IMR-90 (cell line): Measurements from ENCODE around the gene RAP2A. TPM values are rescaled to one million over a fixed set of nuclear protein-coding genes. Genes with fewer than 3 reads are reported as not detected.
A peak's percentile ranks its signal among the peaks of the same experiment; 100 is the strongest.

Experiments
- ATAC-seq: fragments of 200-7000 bp; cut with Tn5 transposase; 2 replicates; pipeline ENCODE4 v1.9.1; 2020; ENCODE audit warnings: low read depth, mild to moderate bottlenecking, moderate library complexity
- BruUV-seq: library from RNA; stranded (reverse); fragments of 400-500 nt; replicated peaks from 2 replicates; lab custom pipeline; 2021; lab: Mats Ljungman, UMichigan
- CTCF ChIA-PET: fragments of 300-600 bp; formaldehyde crosslinking; extraction: SDS; loops from one replicate; lab custom pipeline; 2021; ENCODE audit warnings: antibody characterized with exemption; lab: Yijun Ruan, JAX
- POLR2A ChIA-PET: fragments of 300-600 bp; sonication (Branson Sonifier 250); formaldehyde crosslinking; loops from one replicate; lab custom pipeline; 2022; ENCODE audit warnings: antibody characterized with exemption; ENCODE audit not compliant: unreplicated experiment; lab: Charles Lee
- DNase-seq: peaks from one replicate; pipeline ENCODE4 v3.0.0; 2013
- H2AFZ ChIP-seq: replicated peaks from 2 replicates; pipeline ENCODE3; 2013; ENCODE audit warnings: low read length, mild to moderate bottlenecking; ENCODE audit not compliant: poor library complexity
- H2AK5ac ChIP-seq: 2 replicates; pipeline ENCODE4 v1.6.1; 2013; ENCODE audit warnings: low read depth, low read length, inconsistent platforms
- H2AK9ac ChIP-seq: replicated peaks from 2 replicates; pipeline ENCODE3; 2013; ENCODE audit warnings: mild to moderate bottlenecking, low read depth, low read length, moderate library complexity; ENCODE audit not compliant: poor library complexity
- H2BK120ac ChIP-seq: 2 replicates; pipeline ENCODE4 v1.6.1; 2013; ENCODE audit warnings: low read depth, low read length, inconsistent platforms
- H2BK15ac ChIP-seq: 3 replicates; pipeline ENCODE4 v1.6.1; 2013; ENCODE audit warnings: low read depth, low read length, inconsistent platforms
- H2BK20ac ChIP-seq: 2 replicates; pipeline ENCODE4 v1.6.1; 2013; ENCODE audit warnings: low read depth, mild to moderate bottlenecking, inconsistent platforms, low read length, moderate library complexity
- H2BK5ac ChIP-seq: 2 replicates; pipeline ENCODE4 v1.6.1; 2013; ENCODE audit warnings: mild to moderate bottlenecking, low read depth, low read length, inconsistent platforms; ENCODE audit not compliant: poor library complexity, severe bottlenecking
- H3K14ac ChIP-seq: replicated peaks from 2 replicates; pipeline ENCODE4 v1.6.1; 2013; ENCODE audit warnings: low read depth, low read length, inconsistent platforms
- H3K18ac ChIP-seq: 2 replicates; pipeline ENCODE4 v1.6.1; 2013; ENCODE audit warnings: low read depth, low read length, control low read depth
- H3K23ac ChIP-seq: 2 replicates; pipeline ENCODE4 v1.6.1; 2013; ENCODE audit warnings: low read depth, low read length, inconsistent platforms
- H3K27ac ChIP-seq: 2 replicates; pipeline ENCODE4 v1.5.1; 2013; ENCODE audit warnings: mild to moderate bottlenecking, control low read depth, low read length; ENCODE audit not compliant: insufficient read depth
- H3K27me3 ChIP-seq: 2 replicates; pipeline ENCODE4 v1.6.1; 2013; ENCODE audit warnings: low read length; ENCODE audit not compliant: control insufficient read depth, insufficient read depth
- H3K36me3 ChIP-seq: 2 replicates; pipeline ENCODE4 v1.6.1; 2013; ENCODE audit warnings: low read length, mixed read lengths; ENCODE audit not compliant: control insufficient read depth, insufficient read depth
- H3K4ac ChIP-seq: 2 replicates; pipeline ENCODE4 v1.6.1; 2013; ENCODE audit warnings: low read depth, low read length, inconsistent platforms
- H3K4me1 ChIP-seq: 2 replicates; pipeline ENCODE4 v1.6.1; 2013; ENCODE audit warnings: low read length, mixed read lengths; ENCODE audit not compliant: control insufficient read depth, insufficient read depth
- H3K4me2 ChIP-seq: 2 replicates; pipeline ENCODE4 v1.6.1; 2013; ENCODE audit warnings: low read depth, mild to moderate bottlenecking, control low read depth, low read length, moderate library complexity
- H3K4me3 ChIP-seq: 2 replicates; pipeline ENCODE4 v1.5.1; 2013; ENCODE audit warnings: low read depth, mild to moderate bottlenecking, control low read depth, low read length, moderate library complexity; ENCODE audit not compliant: insufficient read depth
- H3K56ac ChIP-seq: 2 replicates; pipeline ENCODE4 v1.6.1; 2013; ENCODE audit warnings: low read length, inconsistent platforms; ENCODE audit not compliant: insufficient read depth; ENCODE audit errors: extremely low read depth
- H3K79me1 ChIP-seq, 2 experiments: 2 replicates each; pipeline ENCODE4 v1.6.1; 2013; ENCODE audit warnings: low read length in 2 of 2, inconsistent platforms in 1 of 2, low read depth in 1 of 2
- H3K9ac ChIP-seq: 2 replicates; pipeline ENCODE4 v1.6.1; 2013; ENCODE audit warnings: low read depth, low read length, control low read depth
- H3K9me1 ChIP-seq: 2 replicates; pipeline ENCODE4 v1.6.1; 2013; ENCODE audit warnings: low read length, inconsistent platforms; ENCODE audit not compliant: insufficient read depth
- H3K9me3 ChIP-seq: 2 replicates; pipeline ENCODE4 v1.6.1; 2013; ENCODE audit warnings: low read length; ENCODE audit not compliant: control insufficient read depth, insufficient read depth
- H4K20me1 ChIP-seq: 2 replicates; pipeline ENCODE4 v1.6.1; 2013; ENCODE audit warnings: low read length, inconsistent platforms; ENCODE audit not compliant: insufficient read depth
- H4K5ac ChIP-seq: 2 replicates; pipeline ENCODE4 v1.6.1; 2013; ENCODE audit warnings: mild to moderate bottlenecking, low read depth, low read length, control low read depth
- H4K8ac ChIP-seq, 2 experiments: 2 replicates each; pipeline ENCODE4 v1.6.1; 2013; ENCODE audit warnings: low read depth in 2 of 2, low read length in 2 of 2, control low read depth in 1 of 2, inconsistent platforms in 1 of 2
- H4K91ac ChIP-seq: 2 replicates; pipeline ENCODE4 v1.6.1; 2013; ENCODE audit warnings: low read depth, low read length, inconsistent platforms; ENCODE audit not compliant: insufficient read depth
- NFE2L2 ChIP-seq: fragments of 150-350 bp; IDR thresholded peaks from 2 replicates; pipeline ENCODE4 v1.6.1; 2016; ENCODE audit warnings: low read depth, mild to moderate bottlenecking, low read length
- WGBS, 2 experiments: methylation state at CpG; one replicate each; pipeline versions ENCODE4 v1.1.5 to v1.1.7; 2013; ENCODE audit warnings: missing lambda C conversion rate in 2 of 2; ENCODE audit not compliant: insufficient read length in 1 of 2; ENCODE audit errors: extremely low coverage in 2 of 2; 5-methylcytosine and 5-hydroxymethylcytosine counted together
- dilution Hi-C: fragments of 300-500 bp; cut with HindIII; formaldehyde crosslinking; loops from one replicate; pipeline ENCODE4 v1.14.3; 2018; ENCODE audit warnings: low sequenced_read_pairs; ENCODE audit not compliant: unreplicated experiment
- in situ Hi-C: fragments of 300-500 bp; cut with MboI; formaldehyde crosslinking; loops from 3 replicates; pipeline ENCODE4 v1.14.3; 2019; ENCODE audit warnings: low sequenced_read_pairs, inconsistent platforms, mixed read lengths
- intact Hi-C: fragments of 100-400 bp; cut with micrococcal nuclease; formaldehyde crosslinking; loops from 2 replicates; pipeline ENCODE4 v1.10.0; 2022
- polyA plus RNA-seq, 3 experiments: library from polyadenylated mRNA; depleted of rRNA; stranded (reverse); fragments of >200 nt; gene quantifications; 2 replicates each; pipeline ENCODE4 v1.2.3, GENCODE V29; 2012; ENCODE audit warnings: low replicate concordance in 1 of 3
- total RNA-seq: library from RNA; depleted of rRNA; stranded (reverse); fragments of >200 nt; gene quantifications from 2 replicates; pipeline ENCODE4 v1.2.3, GENCODE V29; 2012
- TF ChIP-seq, protein P1 (sequence below): fragments of 150-350 bp; IDR thresholded peaks from 2 replicates; pipeline ENCODE4 v1.6.1; 2016; ENCODE audit warnings: low read depth, mild to moderate bottlenecking, low read length, moderate library complexity, borderline replicate concordance
- TF ChIP-seq, protein P2 (sequence below): fragments of 150-350 bp; IDR thresholded peaks from 2 replicates; pipeline ENCODE4 v1.6.1; 2017; ENCODE audit warnings: mild to moderate bottlenecking, antibody characterized with exemption, low read length, low read depth

The RAP2A gene
- total and polyA plus RNA-seq, 2 of the 4 experiments (the other 2 are of a cell fraction) = 6.4 to 21.0 TPM

DNA sequence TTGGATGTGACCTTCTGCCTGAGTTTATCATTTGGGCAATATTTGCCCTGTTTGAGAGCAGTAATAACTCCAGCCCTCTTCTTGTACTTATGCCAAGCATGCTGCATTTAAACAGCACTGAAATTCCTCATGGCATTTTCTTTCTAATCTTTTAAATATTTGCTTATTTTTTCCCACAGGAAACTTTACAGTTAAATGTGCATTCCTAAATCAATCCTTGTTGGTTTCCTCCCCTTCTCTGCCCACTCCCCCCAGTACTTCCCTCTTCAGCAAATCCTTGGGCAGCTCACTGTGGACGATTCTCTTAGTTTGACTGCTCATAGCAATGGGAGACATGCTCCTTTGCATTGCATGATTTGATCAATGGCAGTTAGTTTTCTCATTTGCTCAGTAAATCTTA lies 68.7 kb downstream of the RAP2A start:
- Histone ChIP-seq H3K4ac (no peak overlapping the region), H3K56ac (no peak overlapping the region), H3K14ac (no peak overlapping the region), H3K79me1 (no peaks in the 10 kb centered on the region), H2BK120ac (no peak overlapping the region), H2AK9ac (no peak overlapping the region), H4K5ac (no peak overlapping the region), H2BK20ac (no peak overlapping the region), H3K9me1 (peaks cover 4% of the 10 kb centered on the region), H3K9ac (no peak overlapping the region), H3K27me3 (no peaks in the 10 kb centered on the region; the same call in 1 of the 2 replicates), H3K36me3 (no peaks in the 10 kb centered on the region), H3K9me3 (no peaks in the 10 kb centered on the region), H2BK5ac (no peak overlapping the region), H3K4me2 (peak overlapping the region; percentile 17; the same call in 1 of the 2 replicates), H4K91ac (no peak overlapping the region), H3K18ac (peak overlapping the region; percentile 54; the same call in 1 of the 2 replicates), H3K27ac (peak overlapping the region; percentile 24; the same call in 1 of the 2 replicates), H3K4me1 (peaks cover 8% of the 10 kb centered on the region), H4K8ac (no peak overlapping the region), H2AFZ (no peak overlapping the region), H4K20me1 (no peaks in the 10 kb centered on the region), H3K4me3 (no peak overlapping the region), H2AK5ac (no peak overlapping the region), H3K23ac (no peak overlapping the region), H2BK15ac (no peak overlapping the region)
- dilution Hi-C loops (no loop called here), intact Hi-C loops (no loop called here), in situ Hi-C loops (no loop called here)
- BruUV-seq = no TSS peak
- no peak for TF ChIP-seq NFE2L2
- TF ChIP-seq, protein P1, sequence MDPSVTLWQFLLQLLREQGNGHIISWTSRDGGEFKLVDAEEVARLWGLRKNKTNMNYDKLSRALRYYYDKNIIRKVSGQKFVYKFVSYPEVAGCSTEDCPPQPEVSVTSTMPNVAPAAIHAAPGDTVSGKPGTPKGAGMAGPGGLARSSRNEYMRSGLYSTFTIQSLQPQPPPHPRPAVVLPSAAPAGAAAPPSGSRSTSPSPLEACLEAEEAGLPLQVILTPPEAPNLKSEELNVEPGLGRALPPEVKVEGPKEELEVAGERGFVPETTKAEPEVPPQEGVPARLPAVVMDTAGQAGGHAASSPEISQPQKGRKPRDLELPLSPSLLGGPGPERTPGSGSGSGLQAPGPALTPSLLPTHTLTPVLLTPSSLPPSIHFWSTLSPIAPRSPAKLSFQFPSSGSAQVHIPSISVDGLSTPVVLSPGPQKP = no peak
- TF ChIP-seq, protein P2, sequence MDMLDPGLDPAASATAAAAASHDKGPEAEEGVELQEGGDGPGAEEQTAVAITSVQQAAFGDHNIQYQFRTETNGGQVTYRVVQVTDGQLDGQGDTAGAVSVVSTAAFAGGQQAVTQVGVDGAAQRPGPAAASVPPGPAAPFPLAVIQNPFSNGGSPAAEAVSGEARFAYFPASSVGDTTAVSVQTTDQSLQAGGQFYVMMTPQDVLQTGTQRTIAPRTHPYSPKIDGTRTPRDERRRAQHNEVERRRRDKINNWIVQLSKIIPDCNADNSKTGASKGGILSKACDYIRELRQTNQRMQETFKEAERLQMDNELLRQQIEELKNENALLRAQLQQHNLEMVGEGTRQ = no peak
- CTCF ChIA-PET = interaction anchor here (0.7 to 1.0 kb wide), 2 partner anchors 9 to 864 kb away, joined by 3 read pairs; no protein-coding TSS in a partner anchor
- POLR2A ChIA-PET = interaction anchor here (0.5 kb wide), 1 partner anchor 14 kb away, joined by 4 read pairs; no protein-coding TSS in a partner anchor
- no peak for ATAC-seq
- DNase-seq = no peak
- WGBS, 2 experiments = no CpG with 5 or more reads among the region's 1 CpG
